ENCODE measurements around the gene MVB12B.

MVB12B gene

GRCh38 chr9:126410229-126410628 lies 83.6 kb downstream of the MVB12B start:
- no peak for DNase-seq

- DNase-seq, result peak; percentile 31
Measured at GRCh38 chr9:126411225-126411947, 84.8 kb downstream of the MVB12B start.

GRCh38 chr9:126411948-126412284 lies 85.3 kb downstream of the MVB12B start:
- DNase-seq, result no peak

GRCh38 chr9:126412905-126413304 lies 86.3 kb downstream of the MVB12B start:
- no peak for DNase-seq

GRCh38 chr9:126413391-126414068 lies 86.9 kb downstream of the MVB12B start:
- DNase-seq, result no peak

GRCh38 chr9:126415741-126416370 lies 89.2 kb downstream of the MVB12B start:
- DNase-seq, result no peak

GRCh38 chr9:126417043-126417442 lies 90.4 kb downstream of the MVB12B start:
- DNase-seq, result no peak

- DNase-seq, result no peak
Measured at GRCh38 chr9:126417684-126418083, 91.1 kb downstream of the MVB12B start.

- no peak for DNase-seq
Measured at GRCh38 chr9:126418608-126419007, 92.0 kb downstream of the MVB12B start.

GRCh38 chr9:126419475-126419874 lies 92.8 kb downstream of the MVB12B start:
- DNase-seq, result no peak

GRCh38 chr9:126420135-126420534 lies 93.5 kb downstream of the MVB12B start:
- DNase-seq, result no peak

GRCh38 chr9:126420643-126421564 lies 94.3 kb downstream of the MVB12B start:
- no peak for DNase-seq

GRCh38 chr9:126421567-126422428 lies 95.2 kb downstream of the MVB12B start:
- no peak for DNase-seq

GRCh38 chr9:126423142-126423915 lies 96.7 kb downstream of the MVB12B start:
- DNase-seq, result no peak

GRCh38 chr9:126423916-126424185 lies 97.2 kb downstream of the MVB12B start:
- DNase-seq, result no peak

GRCh38 chr9:126424511-126424910 lies 97.9 kb downstream of the MVB12B start:
- DNase-seq, result no peak

- no peak for DNase-seq
Measured at GRCh38 chr9:126428534-126429175, 102.0 kb downstream of the MVB12B start.

- no peak for DNase-seq
Measured at GRCh38 chr9:126429190-126429589, 102.6 kb downstream of the MVB12B start.

GRCh38 chr9:126430124-126430523 lies 103.5 kb downstream of the MVB12B start:
- no peak for DNase-seq

GRCh38 chr9:126431077-126431742 lies 104.6 kb downstream of the MVB12B start:
- no peak for DNase-seq

Data from fibroblast of skin of abdomen (primary cell).